Neural cell (in vitro differentiated cells): ENCODE data around the gene POU6F2. TPM values are rescaled to one million over a fixed set of nuclear protein-coding genes. Genes with fewer than 3 reads are reported as not detected.

Source experiments
- H2AFZ ChIP-seq: fragments of 200-600, 300-800 bp; sonication (generic), shearing (Covaris generic); 2 replicates; pipeline ENCODE4 v1.6.0; 2014; ENCODE audit warnings: low read depth, mild to moderate bottlenecking, antibody characterized with exemption, low read length, moderate library complexity
- H3F3A ChIP-seq: fragments of 200-600 bp; shearing (Covaris generic); 2 replicates; pipeline ENCODE4 v1.6.1; 2016; ENCODE audit warnings: mild to moderate bottlenecking, moderate library complexity, mixed read lengths, antibody characterized with exemption, low read length; ENCODE audit not compliant: insufficient read depth, poor library complexity, severe bottlenecking
- H3K27ac ChIP-seq: fragments of 200-600, 300-800 bp; sonication (generic), shearing (Covaris generic); 2 replicates; pipeline ENCODE4 v1.5.1; 2014; ENCODE audit warnings: mild to moderate bottlenecking, low read length, moderate library complexity
- H3K27me3 ChIP-seq: fragments of 300-800, 200-600 bp; sonication (generic), shearing (Covaris generic); 2 replicates; pipeline ENCODE4 v1.6.0; 2014; ENCODE audit warnings: mild to moderate bottlenecking, low read depth, low read length, moderate library complexity; ENCODE audit not compliant: insufficient read depth
- H3K36me3 ChIP-seq: fragments of 300-800, 200-600 bp; sonication (generic), shearing (Covaris generic); 2 replicates; pipeline ENCODE4 v1.5.1; 2014; ENCODE audit warnings: mild to moderate bottlenecking, antibody characterized with exemption, low read length, moderate library complexity; ENCODE audit not compliant: insufficient read depth
- H3K4me2 ChIP-seq: fragments of 300-800, 200-600 bp; sonication (generic), shearing (Covaris generic); 2 replicates; pipeline ENCODE4 v1.6.0; 2014; ENCODE audit warnings: mild to moderate bottlenecking, low read length
- H3K4me3 ChIP-seq: fragments of 300-800, 200-600 bp; sonication (generic), shearing (Covaris generic); 2 replicates; pipeline ENCODE4 v1.5.1; 2014; ENCODE audit warnings: mild to moderate bottlenecking, low read length, moderate library complexity
- H3K79me2 ChIP-seq: fragments of 200-600 bp; shearing (Covaris generic); replicated peaks from 2 replicates; pipeline ENCODE4 v1.6.0; 2014; ENCODE audit warnings: mild to moderate bottlenecking, low read length, moderate library complexity; ENCODE audit not compliant: insufficient read depth
- H3K9ac ChIP-seq: fragments of 300-800, 200-600 bp; sonication (generic), shearing (Covaris generic); 2 replicates; pipeline ENCODE4 v1.6.1; 2016; ENCODE audit warnings: mild to moderate bottlenecking, low read length, mixed read lengths
- H3K9me2 ChIP-seq: fragments of 200-600 bp; shearing (Covaris generic); 2 replicates; pipeline ENCODE4 v1.6.1; 2016; ENCODE audit warnings: mild to moderate bottlenecking, low read length, mixed read lengths; ENCODE audit not compliant: insufficient read depth
- H3K9me3 ChIP-seq: fragments of 200-600, 300-800 bp; sonication (generic), shearing (Covaris generic); 2 replicates; pipeline ENCODE4 v1.6.1; 2016; ENCODE audit warnings: mild to moderate bottlenecking, mixed run types, low read length, moderate library complexity, mixed read lengths
- H4K20me1 ChIP-seq: fragments of 200-600 bp; shearing (Covaris generic); 2 replicates; pipeline ENCODE4 v1.6.1; 2016; ENCODE audit warnings: mild to moderate bottlenecking, mixed run types; ENCODE audit not compliant: insufficient read depth
- CTCF ChIP-seq: fragments of 450-650 bp; IDR thresholded peaks from 2 replicates; pipeline ENCODE4 v1.5.1; 2014; ENCODE audit warnings: antibody characterized with exemption, mild to moderate bottlenecking, moderate library complexity; ENCODE audit not compliant: poor library complexity, severe bottlenecking
- EP300 ChIP-seq: fragments of 450-650 bp; conservative IDR thresholded peaks from 2 replicates; pipeline ENCODE4 v1.6.1; 2014; ENCODE audit warnings: antibody characterized with exemption, mild to moderate bottlenecking, moderate library complexity; ENCODE audit not compliant: poor library complexity, severe bottlenecking
- EZH2 ChIP-seq: fragments of 200-600, 300-800 bp; shearing (Covaris generic), sonication (generic); IDR thresholded peaks from 2 replicates; pipeline ENCODE4 v1.6.1; 2014; ENCODE audit warnings: antibody characterized with exemption, low read length, borderline replicate concordance, mild to moderate bottlenecking; ENCODE audit not compliant: insufficient read depth, poor library complexity, severe bottlenecking
- MXI1 ChIP-seq: fragments of 450-650 bp; conservative IDR thresholded peaks from 2 replicates; pipeline ENCODE4 v1.6.1; 2014; ENCODE audit warnings: antibody characterized with exemption, mild to moderate bottlenecking; ENCODE audit not compliant: poor library complexity, severe bottlenecking
- POLR2AphosphoS5 ChIP-seq: IDR thresholded peaks from 2 replicates; pipeline ENCODE4 v1.6.1; 2012
- RAD21 ChIP-seq: fragments of 450-650 bp; conservative IDR thresholded peaks from 2 replicates; pipeline ENCODE4 v1.6.1; 2014; ENCODE audit warnings: antibody characterized with exemption, mild to moderate bottlenecking, moderate library complexity
- TAF1 ChIP-seq: IDR thresholded peaks from 2 replicates; pipeline ENCODE4 v1.6.1; 2012; ENCODE audit warnings: low read depth
- polyA plus RNA-seq: library from polyadenylated mRNA; depleted of rRNA; stranded (reverse); fragments of >200 nt; gene quantifications from 2 replicates; pipeline ENCODE4 v1.2.3, GENCODE V29; 2014
- TF ChIP-seq, protein P1 (sequence below): IDR thresholded peaks from 2 replicates; pipeline ENCODE4 v1.6.1; 2012; ENCODE audit warnings: borderline replicate concordance

POU6F2 gene
- polyA plus RNA-seq, 1 donor from 2014 or later, result 2.8 TPM

- Histone ChIP-seq H3K9ac (no peak overlapping the region), H3K79me2 (no peaks in the 10 kb centered on the region), H4K20me1 (no peaks in the 10 kb centered on the region), H3K27me3 (no peaks in the 10 kb centered on the region), H2AFZ (no peak overlapping the region), H3K36me3 (no peaks in the 10 kb centered on the region), H3K9me3 (no peaks in the 10 kb centered on the region), H3K9me2 (no peaks in the 10 kb centered on the region), H3K27ac (no peak overlapping the region), H3K4me3 (no peak overlapping the region), H3F3A (no peaks in the 10 kb centered on the region), H3K4me2 (no peak overlapping the region)
- TF ChIP-seq TAF1, result no peak
- TF ChIP-seq CTCF, result no peak
- TF ChIP-seq EZH2, result no peak
- TF ChIP-seq, protein P1, sequence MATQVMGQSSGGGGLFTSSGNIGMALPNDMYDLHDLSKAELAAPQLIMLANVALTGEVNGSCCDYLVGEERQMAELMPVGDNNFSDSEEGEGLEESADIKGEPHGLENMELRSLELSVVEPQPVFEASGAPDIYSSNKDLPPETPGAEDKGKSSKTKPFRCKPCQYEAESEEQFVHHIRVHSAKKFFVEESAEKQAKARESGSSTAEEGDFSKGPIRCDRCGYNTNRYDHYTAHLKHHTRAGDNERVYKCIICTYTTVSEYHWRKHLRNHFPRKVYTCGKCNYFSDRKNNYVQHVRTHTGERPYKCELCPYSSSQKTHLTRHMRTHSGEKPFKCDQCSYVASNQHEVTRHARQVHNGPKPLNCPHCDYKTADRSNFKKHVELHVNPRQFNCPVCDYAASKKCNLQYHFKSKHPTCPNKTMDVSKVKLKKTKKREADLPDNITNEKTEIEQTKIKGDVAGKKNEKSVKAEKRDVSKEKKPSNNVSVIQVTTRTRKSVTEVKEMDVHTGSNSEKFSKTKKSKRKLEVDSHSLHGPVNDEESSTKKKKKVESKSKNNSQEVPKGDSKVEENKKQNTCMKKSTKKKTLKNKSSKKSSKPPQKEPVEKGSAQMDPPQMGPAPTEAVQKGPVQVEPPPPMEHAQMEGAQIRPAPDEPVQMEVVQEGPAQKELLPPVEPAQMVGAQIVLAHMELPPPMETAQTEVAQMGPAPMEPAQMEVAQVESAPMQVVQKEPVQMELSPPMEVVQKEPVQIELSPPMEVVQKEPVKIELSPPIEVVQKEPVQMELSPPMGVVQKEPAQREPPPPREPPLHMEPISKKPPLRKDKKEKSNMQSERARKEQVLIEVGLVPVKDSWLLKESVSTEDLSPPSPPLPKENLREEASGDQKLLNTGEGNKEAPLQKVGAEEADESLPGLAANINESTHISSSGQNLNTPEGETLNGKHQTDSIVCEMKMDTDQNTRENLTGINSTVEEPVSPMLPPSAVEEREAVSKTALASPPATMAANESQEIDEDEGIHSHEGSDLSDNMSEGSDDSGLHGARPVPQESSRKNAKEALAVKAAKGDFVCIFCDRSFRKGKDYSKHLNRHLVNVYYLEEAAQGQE, result no peak
- no peak for TF ChIP-seq MXI1
- no peak for TF ChIP-seq POLR2AphosphoS5
- TF ChIP-seq RAD21, result no peak
Measured at GRCh38 chr7:38964921-38965320, 12.8 kb upstream of the POU6F2 start.

DNA sequence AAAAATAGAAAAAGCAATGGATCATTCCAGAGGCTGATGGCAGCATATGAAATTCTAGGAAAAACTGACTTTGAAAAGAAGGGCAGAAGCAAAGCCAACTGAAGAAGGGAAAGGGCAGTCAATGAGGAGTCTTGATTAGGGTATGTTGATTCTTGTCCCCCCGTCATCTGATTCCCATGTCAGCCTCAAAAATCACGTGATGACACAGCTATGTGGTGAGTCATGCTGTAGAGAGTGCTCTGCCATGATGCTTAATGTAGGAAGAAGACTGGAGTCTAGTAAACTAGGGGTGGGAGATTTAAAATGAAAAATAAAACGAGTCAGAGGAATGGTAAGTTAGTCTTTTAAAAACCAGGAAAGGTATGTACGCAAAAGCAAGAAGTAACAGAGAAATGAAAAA, 3.9 kb upstream of the POU6F2 start:
- H3F3A ChIP-seq, result no peaks in the 10 kb centered on the region
- H3K27ac ChIP-seq, result no peak overlapping the region
- H3K9me2 ChIP-seq, result no peaks in the 10 kb centered on the region
- no peaks in the 10 kb centered on the region for H3K9me3 ChIP-seq
- no peak overlapping the region for H2AFZ ChIP-seq
- no peaks in the 10 kb centered on the region for H3K36me3 ChIP-seq
- no peak overlapping the region for H3K9ac ChIP-seq
- H4K20me1 ChIP-seq, result no peaks in the 10 kb centered on the region
- H3K27me3 ChIP-seq, result peaks cover 3% of the 10 kb centered on the region
- H3K4me3 ChIP-seq, result no peak overlapping the region
- H3K4me2 ChIP-seq, result no peak overlapping the region
- no peaks in the 10 kb centered on the region for H3K79me2 ChIP-seq
- TF ChIP-seq RAD21, result no peak
- TF ChIP-seq MXI1, result no peak
- TF ChIP-seq EZH2, result no peak
- no peak for TF ChIP-seq EP300
- no peak for TF ChIP-seq CTCF
- no peak for TF ChIP-seq TAF1
